GM19452 (cell line): ENCODE results near the gene BACE2.

Experiments used
- ATAC-seq: cut with Tn5 transposase; IDR thresholded peaks from one replicate; pipeline ENCODE4 v1.9.1; 2021; ENCODE audit not compliant: unreplicated experiment

BACE2 gene

DNA sequence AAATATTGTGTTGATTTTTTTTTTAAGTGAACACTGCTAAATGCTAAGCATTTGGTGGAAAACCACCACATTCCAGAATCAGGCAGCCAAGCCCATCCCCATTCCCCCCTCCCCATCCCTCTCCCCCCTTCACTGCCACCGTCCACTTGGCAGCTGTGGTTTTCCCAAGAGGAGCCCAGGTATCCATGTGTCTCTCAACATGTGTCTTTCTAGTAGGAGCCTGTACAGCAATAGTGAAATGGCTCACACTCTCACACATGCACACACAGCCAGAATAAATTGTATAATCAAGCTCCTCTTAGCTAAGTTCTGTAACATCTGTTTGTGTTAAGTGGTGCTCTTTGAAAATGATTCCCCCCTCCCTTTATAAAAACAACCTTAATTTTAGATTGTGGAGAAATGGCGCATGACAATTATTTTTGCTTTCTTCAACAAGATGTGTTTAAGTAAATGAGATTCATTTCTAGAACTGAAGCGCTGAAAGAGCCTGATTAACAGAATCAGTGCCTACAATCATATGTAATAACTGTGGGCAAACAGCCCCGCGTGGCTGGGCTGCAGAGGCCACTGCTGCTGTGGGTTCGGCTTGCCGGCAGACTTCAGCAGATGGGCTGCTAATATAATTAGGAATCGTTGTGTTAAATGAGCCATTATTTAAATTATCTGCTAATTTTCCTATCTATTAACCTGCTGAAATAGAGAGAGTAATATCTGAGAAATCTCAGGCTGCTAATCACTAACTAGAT lies 43.3 kb downstream of the BACE2 start:
- no peak for ATAC-seq

- ATAC-seq: no peak
Observed at GRCh38 chr21:41213021-41213420, 45.1 kb downstream of the BACE2 start.

DNA sequence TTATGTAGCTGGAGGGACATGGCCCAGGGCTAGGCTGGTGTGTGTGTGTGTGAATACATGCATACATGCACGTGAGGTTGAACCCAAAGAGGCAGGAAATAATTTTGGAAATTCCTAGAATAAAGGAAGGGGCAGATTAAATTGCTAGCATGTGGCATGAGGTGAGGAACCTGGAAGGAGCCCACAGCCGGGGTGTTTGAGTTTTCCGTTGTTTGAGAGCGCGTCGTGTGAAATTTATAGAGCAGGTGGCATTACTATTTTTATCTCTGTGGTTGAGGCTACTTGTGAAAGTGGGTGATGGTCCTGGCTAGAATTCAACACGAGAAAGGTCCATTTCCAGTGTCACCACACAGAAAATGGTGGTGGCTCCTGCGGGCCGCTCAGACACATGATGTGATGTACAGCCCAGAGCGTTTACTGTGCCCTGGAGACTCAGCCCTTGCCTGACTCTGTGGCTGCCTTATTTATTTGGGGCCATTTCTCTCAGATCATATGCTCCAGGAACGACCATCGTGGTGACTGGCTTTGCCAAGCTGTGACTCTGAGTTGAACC lies 48.0 kb downstream of the BACE2 start:
- no peak for ATAC-seq

DNA sequence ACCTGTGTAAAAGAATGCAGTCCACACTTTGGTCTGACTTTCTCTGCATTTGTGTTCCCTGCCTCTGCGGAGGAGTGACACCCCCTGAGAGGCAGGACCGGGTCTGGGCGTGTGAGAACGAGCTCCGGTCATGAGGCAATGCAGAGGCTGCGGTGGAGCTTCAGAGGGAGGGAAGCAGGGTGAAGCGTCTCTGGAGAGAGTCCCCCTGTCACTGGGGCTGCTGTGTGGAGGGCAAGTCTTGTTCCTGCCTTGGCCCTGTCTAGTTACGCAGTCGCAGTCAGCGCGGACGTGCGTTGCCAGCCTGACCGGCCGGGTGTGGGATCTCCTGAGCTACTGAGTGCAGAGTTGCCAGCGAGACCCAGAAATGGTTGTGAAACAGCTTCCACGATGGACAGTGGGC lies 48.5 kb downstream of the BACE2 start:
- ATAC-seq: no peak

- ATAC-seq: no peak
Observed at GRCh38 chr21:41217671-41218385, 49.9 kb downstream of the BACE2 start.

DNA sequence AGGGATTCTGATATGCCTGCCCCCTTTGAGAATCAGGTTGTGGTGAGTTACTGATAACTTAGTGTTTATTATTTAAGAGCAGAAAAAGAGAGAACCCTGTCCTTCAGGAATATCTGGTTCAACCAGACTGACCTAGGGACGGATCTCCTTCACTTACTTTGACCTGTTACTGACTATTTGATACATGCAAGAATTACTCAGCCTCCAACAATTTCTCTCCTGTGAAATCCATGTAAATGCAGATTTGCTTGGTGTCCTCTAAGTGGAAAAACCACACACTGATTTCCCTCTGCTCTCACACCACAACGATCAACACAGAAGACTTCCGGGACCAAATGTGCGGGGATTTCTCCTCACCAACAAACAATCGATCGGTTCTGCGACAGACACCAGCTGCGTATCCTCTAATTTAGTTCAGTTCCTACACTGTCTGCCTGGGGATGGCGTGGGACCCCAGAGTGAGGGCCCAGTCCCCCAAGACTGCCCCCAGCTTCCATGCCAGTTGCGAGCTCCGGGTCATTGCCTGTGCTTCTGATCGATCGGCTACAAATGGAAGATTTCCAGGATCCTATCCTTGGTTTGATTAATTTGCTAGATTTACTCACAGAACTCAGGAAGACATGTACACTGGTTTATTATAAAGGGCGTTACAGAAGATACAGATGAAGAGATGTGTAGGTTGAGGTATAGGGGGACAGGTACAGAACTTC lies 51.7 kb downstream of the BACE2 start:
- no peak for ATAC-seq

DNA sequence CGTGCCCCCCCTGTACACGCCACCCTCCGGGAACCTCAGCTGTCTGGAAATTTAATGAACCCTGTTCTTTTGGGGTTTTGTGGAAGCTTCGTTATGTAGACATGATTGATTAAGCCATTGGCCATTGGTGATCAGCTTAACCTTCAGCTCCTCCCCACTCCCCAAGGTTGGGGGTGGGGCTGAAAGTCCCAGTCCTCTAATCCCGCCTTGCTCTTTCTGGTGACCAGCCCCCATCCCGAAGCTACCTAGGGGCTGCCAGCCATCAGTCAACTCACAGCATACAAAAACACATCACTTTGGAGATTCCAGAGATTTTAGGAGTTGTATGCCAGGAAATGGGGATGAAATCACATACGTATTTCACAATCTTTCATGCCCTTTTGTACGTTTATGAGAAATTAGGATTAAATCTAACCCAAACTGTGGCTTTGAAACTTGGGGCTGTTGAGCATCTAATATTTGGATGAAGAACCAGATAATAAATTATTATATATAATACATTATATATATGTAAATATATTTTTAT lies 52.3 kb downstream of the BACE2 start:
- ATAC-seq: no peak

DNA sequence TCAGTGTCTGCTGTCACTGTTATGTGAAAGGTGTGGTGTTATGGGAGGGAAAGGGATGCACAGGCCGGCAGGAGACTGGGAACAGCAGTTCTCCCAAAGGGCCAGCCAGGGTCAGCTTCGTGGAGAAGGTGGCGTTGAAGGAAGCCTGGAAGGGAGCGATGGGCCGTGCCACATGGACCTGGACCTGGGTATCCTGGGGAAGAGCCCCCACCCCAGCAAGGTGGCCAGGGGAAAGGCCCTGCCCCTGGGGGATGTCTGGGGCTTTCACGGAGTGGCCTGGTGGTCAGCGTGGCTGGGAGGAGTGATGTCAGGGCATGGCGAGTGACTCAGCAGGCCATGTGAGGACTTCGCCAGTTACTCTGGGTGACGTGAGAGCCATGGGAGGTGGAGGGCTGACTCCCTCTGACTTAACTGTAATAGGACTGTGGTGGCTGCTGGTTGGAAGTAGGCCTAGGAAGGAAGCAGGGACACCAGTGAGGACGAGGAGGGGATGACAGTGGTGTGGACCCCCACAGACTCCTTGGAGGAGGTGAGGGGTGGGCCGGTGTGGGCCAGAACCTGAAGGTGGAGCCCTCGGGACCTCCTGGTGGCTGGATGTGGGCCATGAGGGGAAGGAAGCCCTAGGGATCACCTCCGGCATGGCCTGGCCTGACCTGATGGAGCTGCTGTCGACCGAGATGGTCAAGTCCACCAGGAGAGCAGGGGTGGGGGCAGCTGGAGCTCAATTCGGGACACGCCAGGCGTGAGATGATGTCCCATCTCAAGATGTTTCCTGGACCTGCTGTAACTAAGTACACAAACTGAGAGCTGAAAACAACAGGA lies 54.5 kb downstream of the BACE2 start:
- ATAC-seq: no peak

- no peak for ATAC-seq
Observed at GRCh38 chr21:41226853-41227252, 58.9 kb downstream of the BACE2 start.

DNA sequence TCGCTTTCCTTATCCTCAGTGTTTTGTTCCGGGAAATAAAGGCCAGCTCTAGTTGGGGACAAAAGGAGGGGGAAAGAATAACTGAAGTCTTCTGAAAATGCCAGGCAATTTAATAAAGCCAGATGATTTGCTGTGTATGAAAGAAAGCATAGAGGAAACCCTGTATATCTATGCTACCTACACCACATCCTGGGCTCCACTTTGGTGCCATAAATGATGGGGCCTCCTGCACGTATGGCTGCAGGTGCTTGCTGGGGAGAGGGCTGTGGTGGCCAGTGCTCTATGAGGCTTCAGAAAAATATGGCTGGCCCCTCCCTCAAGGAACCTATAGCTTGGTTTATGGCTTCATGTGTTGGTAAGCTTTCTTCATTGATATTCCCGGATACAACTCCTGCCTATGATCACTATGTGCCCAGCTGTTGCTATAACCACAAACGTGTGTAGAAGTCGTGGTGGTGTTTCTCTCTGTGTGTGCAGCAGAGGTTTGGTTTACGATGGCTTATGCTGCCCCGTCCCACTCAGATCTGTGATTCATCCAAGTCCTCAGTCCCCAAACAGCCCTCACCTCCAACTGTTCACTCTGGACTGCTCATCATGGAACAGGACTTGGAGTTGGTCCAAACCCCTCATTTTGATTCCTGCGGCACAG lies 59.5 kb downstream of the BACE2 start:
- ATAC-seq: no peak

GRCh38 chr21:41228006-41228370 lies 60.0 kb downstream of the BACE2 start:
- ATAC-seq: no peak

- ATAC-seq: no peak
Observed at GRCh38 chr21:41228492-41228891, 60.5 kb downstream of the BACE2 start.

GRCh38 chr21:41228958-41229357 lies 61.0 kb downstream of the BACE2 start:
- ATAC-seq: no peak

GRCh38 chr21:41229509-41230248 lies 61.7 kb downstream of the BACE2 start:
- ATAC-seq: no peak

DNA sequence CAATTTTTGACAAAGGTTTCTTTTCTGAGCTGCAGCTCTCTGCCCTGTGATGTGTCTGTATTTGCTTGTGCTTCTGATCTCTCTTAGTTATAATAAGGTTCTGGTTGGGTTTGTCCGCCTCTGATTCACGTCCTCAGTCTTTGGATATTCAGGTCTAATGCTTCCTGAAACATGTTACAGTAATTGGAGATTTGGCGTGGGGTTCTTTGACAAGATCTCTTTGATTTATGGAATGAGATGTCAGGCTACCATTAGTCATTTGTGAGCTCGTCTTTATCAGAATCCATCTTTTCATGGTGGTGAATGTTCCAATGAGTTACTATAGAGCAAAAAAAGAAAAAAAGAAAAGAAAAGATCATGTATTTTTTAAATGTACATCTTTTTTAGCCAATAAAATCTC lies 62.5 kb downstream of the BACE2 start:
- ATAC-seq: no peak

DNA sequence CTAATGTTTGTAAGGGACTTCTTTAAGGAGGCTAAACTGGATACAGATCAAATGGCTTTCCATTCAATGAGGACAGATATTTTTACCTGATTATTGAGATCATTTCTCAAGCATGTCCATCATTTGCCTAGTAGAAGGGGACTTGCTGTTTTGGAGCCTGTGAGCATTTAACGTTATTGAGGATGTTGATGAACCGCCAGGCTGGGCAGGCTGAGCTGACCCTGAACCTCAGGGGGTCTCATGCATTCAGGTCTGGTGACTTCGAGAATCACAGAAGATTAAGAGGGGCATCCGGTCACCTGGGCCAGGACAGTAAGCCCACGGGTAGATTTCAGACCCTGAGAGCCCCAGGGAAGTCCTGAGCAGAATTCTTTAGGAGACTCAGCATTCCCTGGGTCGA lies 63.1 kb downstream of the BACE2 start:
- no peak for ATAC-seq

GRCh38 chr21:41232013-41232412 lies 64.1 kb downstream of the BACE2 start:
- no peak for ATAC-seq

- ATAC-seq: no peak
Observed at GRCh38 chr21:41233916-41234315, 66.0 kb downstream of the BACE2 start.

DNA sequence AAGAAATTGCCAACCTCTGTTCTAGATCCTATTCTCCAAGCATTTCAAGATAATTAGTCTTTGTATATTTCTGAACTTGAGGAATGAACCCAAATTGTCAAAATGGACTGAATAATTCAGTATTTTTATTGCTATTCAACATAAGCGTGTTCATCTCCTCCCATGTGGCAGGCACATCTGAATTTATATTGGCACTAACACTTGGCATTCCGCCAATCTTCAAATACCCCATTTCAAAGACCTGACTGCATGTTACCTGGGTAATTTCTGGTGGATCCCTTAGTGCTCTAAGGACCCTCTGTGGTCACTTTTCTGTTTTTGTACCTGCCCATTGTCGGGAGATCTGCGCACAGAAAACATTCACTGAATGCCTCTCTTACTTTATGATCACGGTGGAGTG lies 66.6 kb downstream of the BACE2 start:
- ATAC-seq: no peak

DNA sequence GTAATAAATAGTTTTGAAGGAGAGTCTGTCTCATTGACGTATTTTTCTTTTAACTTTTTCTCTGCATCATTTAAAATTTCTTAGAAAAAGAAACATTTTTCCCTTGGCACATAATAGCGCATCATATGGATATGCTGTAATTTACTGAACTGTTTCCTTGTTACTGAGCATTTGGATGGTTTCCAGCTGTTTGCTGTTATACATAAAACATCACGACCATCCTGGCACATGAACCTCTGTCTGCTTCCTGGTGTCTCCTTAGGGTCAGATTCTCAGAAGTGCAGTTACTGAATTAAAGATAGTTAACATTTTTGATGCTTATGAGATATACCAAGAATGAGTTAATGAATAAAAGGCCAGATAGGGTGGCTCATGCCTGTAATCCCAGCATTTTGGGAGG lies 67.2 kb downstream of the BACE2 start:
- ATAC-seq: no peak
